ELF-1 (cell line): ENCODE data around the gene FLNB.

Experiments
- DNase-seq: peaks from one replicate; pipeline ENCODE4 v3.0.0-alpha.2; 2016; ENCODE audit warnings: low read depth, low spot score

FLNB gene

GRCh38 chr3:58106061-58106460, 97.8 kb downstream of the FLNB start:
- no peak for DNase-seq

- DNase-seq, result no peak
Observed at GRCh38 chr3:58106640-58107039, 98.4 kb downstream of the FLNB start.

- DNase-seq, result no peak
Observed at GRCh38 chr3:58107597-58107996, 99.4 kb downstream of the FLNB start.

GRCh38 chr3:58109752-58110151, 101.5 kb downstream of the FLNB start:
- no peak for DNase-seq

- DNase-seq, result peak; percentile 77
Observed at GRCh38 chr3:58111513-58112184, 103.4 kb downstream of the FLNB start.

GRCh38 chr3:58112185-58112535, 103.9 kb downstream of the FLNB start:
- no peak for DNase-seq

- DNase-seq, result no peak
Observed at GRCh38 chr3:58115175-58115574, 107.0 kb downstream of the FLNB start.

GRCh38 chr3:58116161-58116955, 108.1 kb downstream of the FLNB start:
- no peak for DNase-seq

- no peak for DNase-seq
Observed at GRCh38 chr3:58116985-58117384, 108.8 kb downstream of the FLNB start.

GRCh38 chr3:58117561-58118181, 109.4 kb downstream of the FLNB start:
- DNase-seq, result no peak

GRCh38 chr3:58119186-58119585, 111.0 kb downstream of the FLNB start:
- no peak for DNase-seq

- no peak for DNase-seq
Observed at GRCh38 chr3:58120075-58120812, 112.0 kb downstream of the FLNB start.

- no peak for DNase-seq
Observed at GRCh38 chr3:58121183-58121582, 113.0 kb downstream of the FLNB start.

- DNase-seq, result no peak
Observed at GRCh38 chr3:58122936-58123700, 114.9 kb downstream of the FLNB start.

GRCh38 chr3:58124387-58124786, 116.2 kb downstream of the FLNB start:
- no peak for DNase-seq

GRCh38 chr3:58129041-58129770, 121.0 kb downstream of the FLNB start:
- no peak for DNase-seq

- no peak for DNase-seq
Observed at GRCh38 chr3:58130591-58130990, 122.4 kb downstream of the FLNB start.

GRCh38 chr3:58131101-58131825, 123.0 kb downstream of the FLNB start:
- no peak for DNase-seq

- no peak for DNase-seq
Observed at GRCh38 chr3:58132850-58133249, 124.6 kb downstream of the FLNB start.

GRCh38 chr3:58134468-58134867, 126.2 kb downstream of the FLNB start:
- DNase-seq, result no peak
